SU-DHL-6 (cell line): ENCODE results near the gene BCL6.

Experiments
- CTCF ChIP-seq: fragments of 200-600 bp; sonication (generic); IDR thresholded peaks from one replicate; pipeline ENCODE4 v1.5.1; 2017; ENCODE audit warnings: antibody characterized with exemption, mild to moderate bottlenecking, low read length, moderate library complexity; ENCODE audit not compliant: insufficient read depth, poor library complexity, severe bottlenecking
- EZH2phosphoT487 ChIP-seq: fragments of 200-600 bp; sonication (generic), shearing (Covaris generic); conservative IDR thresholded peaks from 2 replicates; pipeline ENCODE4 v1.6.1; 2018; ENCODE audit warnings: mild to moderate bottlenecking, antibody characterized with exemption, low read length, moderate library complexity, mixed read lengths

- no peak for TF ChIP-seq CTCF
- no peak for TF ChIP-seq EZH2phosphoT487
These were observed 30.3 kb upstream of the BCL6 start for GRCh38 chr3:187775549-187775948.
